Hematopoietic multipotent progenitor cell treated with erythropoietin and hydrocortisone succinate and interleukin-3 and kit ligand, for 17 days (in vitro differentiated cells): ENCODE results near the gene RNF214.
"Not testable (repeated sequence)": the region's sequence is repeated elsewhere in the genome, so short reads cannot be mapped to it uniquely, and the experiment has no call there.

Experiments used
- DNase-seq: peaks from one replicate; pipeline ENCODE4 v3.0.0-alpha.2; 2015; ENCODE audit warnings: low spot score

RNF214 gene

DNA sequence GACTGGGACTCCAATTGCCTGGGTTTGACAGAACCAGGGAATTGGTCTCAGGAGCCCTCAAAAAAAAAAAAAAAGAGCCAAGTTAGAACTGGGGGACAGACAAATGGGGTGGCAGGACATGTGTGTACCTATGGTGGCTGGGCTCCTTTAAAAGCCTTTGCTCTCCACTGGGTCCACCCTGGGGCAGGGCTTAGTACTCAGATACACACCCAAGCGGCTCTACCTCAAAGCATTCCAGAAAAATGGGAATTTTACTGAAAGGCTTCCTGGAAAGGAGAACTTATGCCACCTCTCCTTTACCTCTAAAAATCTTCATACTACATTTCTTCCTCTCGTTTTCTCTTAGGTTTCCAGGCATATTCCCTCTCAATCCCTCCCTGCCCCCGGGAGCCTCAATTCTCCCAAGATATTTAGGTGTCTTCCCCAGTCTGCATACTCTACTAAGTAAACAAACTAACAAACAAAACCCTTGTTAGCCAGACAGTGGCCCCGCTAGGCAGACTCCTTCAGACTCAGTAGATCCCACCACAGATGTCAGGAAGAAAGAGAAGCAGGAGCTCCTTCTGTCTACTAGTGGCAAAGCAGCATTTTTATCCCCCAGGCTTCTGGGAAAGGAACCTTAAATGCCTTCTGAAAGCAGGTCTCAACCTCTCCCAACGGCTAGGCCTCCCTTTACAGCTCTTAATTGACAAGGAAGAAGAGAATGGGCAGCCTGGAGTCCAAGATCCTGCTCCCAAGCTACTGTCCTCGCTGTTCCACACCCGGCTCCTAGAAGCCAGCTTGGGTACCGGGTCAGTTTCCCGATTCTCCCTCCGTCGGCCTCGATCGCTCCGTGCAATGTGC is 1.3 kb upstream of the RNF214 start:
- DNase-seq: peak; percentile 38

DNA sequence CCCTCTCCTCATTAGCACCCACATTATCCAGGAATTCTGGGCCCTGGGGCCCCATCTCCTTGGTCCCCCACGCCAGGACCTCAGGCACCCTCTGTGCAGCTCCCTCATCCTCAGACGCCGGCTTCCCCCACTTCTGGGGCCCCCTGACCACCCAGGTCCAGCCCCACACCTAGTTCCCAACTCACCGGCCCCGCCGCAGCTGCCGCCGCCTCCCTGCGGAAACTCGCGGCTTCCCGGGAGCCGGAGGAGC is 704 bp upstream of the RNF214 start, which contains the start of gene PCSK7:
TSS of gene PCSK7 (minus strand) at position 232 of the 250 bp plus-strand sequence. CDS start 2,229 bp downstream, outside the sequence.
- DNase-seq: no peak

DNA sequence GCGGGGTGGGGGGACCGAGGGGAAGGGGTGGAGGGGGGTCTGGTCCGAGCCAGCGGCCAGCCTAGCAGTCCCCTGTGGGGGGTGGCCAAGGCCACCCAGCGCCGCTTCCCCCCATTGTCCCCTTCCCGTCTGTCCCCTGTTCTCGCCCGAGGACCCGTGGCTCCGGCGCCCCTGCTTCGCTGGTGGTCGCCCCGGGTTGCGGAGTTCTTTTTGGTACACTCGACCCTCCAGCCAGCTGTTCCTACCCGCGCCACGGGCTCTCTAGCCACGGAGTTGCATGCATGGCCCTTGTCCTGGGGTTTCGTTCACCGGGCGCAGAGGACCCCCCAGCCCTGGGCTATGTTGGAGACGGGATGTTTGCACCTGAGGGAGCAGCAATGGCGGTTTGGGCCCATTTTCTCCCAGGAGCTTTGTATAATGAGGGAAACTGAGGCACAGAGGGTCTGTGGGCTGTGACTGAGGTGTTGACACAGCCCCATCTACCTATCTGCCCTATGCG is 489 bp downstream of the RNF214 start:
- no peak for DNase-seq

DNA sequence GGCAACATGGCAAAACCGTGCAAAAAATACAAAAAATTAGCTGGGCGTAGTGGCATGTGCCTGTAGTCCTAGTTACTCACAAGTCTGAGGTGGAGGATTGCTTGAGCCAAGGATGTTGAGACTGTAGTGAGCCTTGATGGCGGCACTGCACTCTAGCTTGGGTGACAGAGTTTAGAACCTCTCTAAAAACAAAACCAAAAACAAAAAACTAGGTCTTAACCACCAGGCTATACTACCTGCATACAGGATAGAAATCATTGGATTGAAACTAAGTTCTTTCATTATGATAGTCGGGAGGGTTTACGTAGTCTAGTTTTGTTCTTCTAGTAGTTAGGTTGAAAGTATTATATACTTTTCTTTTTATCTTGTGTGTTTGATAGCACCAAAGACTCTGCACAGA is 5.8 kb downstream of the RNF214 start:
- DNase-seq: no peak

DNA sequence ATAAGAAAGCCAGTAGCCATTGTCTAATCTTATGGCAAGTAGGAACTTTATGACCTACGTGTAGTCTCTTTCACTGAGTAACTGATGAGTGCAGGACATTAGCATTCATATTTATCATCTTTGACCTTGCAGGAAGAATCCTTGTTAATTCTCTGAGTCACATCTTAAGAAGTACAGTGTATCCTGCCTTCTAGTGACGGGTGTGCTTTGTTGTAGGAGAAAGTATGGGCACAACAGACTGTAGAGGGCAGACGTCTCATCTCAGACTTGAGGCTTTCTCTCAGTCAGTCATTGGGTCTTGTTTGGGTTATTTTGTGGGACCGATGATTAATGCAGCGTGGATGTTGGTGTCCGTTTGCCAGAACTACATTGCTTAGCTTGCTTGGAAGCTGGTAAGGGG is 6.8 kb downstream of the RNF214 start:
- DNase-seq: no peak

DNA sequence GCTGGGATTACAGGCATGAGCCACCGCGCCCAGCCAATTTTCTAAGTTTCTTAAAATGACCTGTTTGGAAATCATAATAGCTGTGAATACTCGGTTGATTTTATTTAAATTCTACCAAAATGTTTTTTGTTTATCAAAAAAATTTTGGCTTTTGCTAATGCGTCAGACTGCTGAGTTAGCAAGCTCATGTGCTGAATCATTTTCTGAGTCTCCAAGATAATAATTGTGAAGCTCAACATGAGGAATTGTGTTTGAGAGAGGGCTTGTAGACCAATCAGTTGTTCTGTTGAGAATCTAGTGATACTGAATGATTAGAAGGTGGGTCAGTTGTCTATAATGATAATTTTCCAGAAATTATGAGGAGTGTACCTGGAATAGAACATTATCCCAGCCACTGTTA is 15.9 kb downstream of the RNF214 start:
- DNase-seq: peak; percentile 60

DNA sequence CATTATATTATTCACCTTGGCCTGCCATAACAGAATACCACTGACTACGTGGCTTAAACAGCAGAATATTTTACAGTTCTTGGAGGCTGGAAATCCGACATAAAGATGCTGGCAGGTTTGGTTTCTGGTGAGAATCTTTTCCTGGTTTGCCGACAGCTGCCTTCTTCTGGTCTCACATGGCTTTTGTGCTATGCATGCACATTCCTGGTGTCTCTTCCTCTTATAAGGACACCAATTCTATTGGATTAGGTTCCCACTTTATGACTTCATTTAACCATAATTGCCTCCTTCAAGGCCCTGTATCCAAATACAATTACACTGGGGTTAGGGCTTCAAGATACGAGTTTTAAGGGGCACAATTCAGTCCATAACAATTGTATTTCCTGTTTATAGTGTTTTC is 17.1 kb downstream of the RNF214 start:
- DNase-seq: no peak

DNA sequence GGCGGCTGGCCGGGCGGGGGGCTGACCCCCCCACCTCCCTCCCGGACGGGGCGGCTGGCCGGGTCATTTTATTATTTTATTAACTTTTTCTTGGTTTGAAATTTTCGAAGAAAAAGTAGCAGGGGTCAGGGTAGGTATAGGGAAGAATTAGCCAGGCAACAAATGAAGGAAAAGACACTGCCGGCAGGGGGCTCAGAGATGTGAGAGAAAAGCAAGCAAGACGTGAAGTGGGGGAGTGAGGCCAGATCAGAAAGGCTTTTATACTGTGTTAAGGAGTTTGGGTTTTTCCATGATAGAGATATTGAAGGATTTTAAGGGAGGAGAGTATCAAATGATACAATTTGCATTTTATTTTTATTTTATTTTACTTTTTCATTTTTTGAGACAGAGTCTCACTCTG is 19.0 kb downstream of the RNF214 start:
- no peak for DNase-seq

DNA sequence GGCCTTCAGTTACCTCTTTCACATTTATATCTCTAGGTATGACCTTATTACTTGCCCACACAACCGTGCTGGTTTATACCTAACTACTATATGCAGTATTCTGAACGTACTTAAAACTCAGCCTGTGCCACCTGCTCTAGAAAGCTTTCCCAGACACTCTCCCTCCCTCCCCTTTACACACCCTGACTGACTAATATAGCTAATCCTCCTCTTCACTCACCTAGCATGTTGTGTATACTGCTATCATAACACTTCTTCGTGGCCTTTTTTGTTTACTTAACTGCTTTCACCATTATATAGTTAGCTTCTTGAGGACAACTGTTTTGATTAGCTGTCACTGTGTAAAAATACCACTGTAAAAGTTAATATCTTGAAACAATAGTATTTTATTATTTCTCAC is 23.5 kb downstream of the RNF214 start:
- DNase-seq: no peak

DNA sequence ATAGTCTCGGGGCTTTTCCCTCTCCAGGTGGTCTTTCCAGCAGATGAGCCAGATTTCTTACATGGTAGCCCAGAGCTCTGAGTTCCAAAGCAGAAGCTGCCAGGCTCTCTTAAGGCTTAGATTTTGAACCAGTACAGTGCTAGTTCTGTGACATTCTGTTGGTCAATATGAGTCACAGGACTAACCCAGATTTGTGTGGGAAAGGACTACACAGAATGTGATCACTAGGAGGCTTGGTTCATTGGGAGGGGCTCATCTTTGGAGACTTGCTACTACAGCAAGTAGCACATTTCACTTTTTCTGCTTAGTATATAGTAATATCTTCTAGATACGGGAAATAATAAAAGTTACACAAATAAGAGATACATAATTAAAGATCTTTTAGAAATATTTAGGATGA is 24.1 kb downstream of the RNF214 start:
- no peak for DNase-seq

DNA sequence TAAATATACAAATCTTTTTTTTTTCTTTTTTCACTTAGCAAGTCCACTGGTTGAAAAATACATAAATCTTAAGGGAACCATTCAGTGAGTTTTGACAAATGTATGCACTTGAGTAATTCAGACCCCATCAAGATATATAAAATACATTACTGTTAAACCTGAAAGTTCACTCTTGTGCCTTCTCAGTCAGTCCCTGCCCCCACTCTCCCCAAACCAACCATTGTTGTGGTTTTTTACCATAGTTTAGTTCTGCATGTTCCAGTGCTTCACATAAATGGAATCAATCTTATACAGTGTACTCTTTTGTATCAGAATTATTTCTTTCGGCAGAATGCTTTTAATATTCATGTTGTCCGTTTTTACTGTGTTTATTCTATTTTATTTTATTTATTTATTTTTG is 26.1 kb downstream of the RNF214 start:
- DNase-seq: no peak

DNA sequence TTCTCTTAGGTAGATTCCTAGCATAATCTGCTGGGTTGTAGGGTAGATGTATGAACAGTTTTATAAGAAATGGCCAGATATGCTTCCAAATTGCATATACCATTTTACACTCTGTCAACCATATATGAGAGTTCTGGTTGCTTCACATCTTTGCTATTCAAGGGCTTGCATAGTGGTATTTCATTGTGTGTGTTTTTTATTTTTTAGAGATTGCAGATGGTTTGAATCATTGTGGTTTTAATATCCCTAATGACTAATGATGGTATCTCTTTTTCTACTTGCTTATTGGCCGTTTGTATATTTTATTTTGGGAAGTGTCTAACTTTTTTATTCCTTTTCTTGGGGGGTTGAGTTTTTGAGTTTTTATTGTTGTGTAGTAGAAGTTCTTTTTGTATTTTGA is 26.9 kb downstream of the RNF214 start:
- no peak for DNase-seq

DNA sequence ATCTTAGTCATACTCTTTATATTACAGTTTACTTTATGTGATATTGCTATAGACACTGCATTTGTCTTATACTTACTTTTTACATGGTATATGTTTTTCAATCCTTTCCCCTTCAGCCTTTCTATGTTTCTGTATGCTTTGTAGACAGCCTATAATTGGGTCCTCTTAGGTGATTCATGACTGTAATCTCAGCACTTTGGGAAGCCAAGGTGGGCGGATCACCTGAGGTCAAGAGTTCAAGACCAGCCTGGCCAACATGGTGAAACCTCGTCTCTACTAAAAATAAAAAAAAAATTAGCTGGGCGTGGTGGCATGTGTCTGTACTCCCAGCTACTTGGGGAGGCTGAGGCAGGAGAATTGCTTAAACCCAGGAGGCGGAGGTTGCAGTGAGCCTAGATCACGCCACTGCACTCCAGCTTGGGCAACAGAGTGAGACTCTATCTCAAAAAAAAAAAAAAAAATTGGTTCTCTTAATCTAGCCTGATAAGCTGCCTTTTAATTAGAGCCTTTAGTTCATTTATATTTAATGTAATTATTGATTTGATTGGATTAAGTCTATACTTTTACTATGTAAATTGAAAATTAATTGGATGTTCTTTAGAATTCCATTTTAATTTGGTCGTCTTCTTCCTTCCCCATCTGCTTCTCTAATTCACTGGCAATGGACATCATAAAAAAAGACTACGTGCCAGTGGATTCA is 32.3 kb downstream of the RNF214 start:
- not testable (repeated sequence) for DNase-seq

DNA sequence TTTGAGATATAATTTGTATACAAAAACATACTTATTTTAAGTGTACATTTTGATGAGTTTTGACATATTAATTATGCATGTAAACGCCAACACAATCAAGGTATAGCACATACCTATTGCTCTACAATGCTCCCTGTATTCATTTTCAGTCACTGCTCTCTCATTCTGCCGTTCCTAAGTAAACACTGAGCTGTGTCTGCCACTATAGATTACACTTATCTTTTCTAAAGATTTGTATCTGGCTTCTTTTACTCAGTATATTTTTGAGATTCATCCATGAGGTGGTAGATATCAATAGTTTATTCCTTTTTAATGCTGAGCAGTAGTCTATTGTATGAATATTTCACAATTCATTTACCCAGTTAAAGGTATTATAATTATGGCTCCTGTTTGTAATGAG is 33.3 kb downstream of the RNF214 start:
- no peak for DNase-seq

DNA sequence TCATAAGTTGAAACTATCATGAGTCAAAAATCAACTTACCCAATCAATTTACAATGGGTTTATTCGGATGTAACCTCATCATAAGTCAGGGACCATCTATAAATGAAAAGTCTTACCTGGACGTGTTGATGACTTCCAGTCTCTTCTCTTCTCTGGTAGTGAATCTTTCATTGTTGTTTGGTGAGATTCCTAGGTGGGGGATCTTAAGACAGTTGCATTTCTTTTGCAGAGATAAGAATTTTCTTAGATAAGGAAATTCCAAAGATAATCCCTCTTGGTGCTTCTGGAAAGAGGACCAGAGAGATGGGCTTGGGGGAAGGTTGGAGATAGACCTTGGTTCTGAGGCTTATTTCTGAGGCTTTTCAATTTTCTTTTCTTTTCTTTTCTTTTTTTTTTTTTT is 37.4 kb downstream of the RNF214 start:
- no peak for DNase-seq

DNA sequence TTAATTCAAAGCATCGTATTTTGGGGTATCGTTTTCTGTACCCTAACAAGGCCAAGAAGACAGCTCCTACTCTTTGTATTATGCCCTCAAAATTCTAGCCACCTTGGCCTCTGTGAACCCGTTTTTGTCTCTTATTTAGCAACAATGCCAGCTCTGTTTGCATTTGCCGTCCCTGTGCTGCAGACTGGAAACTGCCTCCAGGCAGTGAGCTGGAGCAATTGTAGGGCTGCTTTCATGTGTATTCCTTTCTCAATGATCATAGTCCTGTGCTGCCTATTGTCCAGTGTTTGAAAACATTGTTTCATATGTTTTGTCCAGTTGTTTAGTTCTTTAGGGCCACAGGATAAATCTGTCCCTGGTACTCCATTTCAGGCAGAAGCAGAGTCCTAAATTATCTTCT is 38.7 kb downstream of the RNF214 start:
- DNase-seq: no peak

DNA sequence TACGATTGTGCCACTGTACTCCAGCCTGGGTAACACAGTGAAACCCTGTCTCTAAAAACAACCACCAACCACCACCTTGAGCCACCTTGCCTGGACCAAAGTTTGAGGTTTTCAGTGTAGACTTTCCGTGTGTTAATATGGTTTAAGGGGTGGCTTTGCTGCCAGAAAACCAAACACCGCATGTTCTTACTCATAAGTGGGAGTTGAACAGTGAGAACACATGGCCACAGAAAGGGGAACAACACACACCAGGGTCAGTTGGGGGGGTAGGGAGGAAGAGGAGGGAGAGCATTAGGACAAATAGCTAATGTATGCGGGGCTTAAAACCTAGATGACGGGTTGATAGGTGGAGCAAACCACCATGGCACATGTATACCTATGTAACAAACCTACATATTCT is 39.7 kb downstream of the RNF214 start:
- DNase-seq: not testable (repeated sequence)

DNA sequence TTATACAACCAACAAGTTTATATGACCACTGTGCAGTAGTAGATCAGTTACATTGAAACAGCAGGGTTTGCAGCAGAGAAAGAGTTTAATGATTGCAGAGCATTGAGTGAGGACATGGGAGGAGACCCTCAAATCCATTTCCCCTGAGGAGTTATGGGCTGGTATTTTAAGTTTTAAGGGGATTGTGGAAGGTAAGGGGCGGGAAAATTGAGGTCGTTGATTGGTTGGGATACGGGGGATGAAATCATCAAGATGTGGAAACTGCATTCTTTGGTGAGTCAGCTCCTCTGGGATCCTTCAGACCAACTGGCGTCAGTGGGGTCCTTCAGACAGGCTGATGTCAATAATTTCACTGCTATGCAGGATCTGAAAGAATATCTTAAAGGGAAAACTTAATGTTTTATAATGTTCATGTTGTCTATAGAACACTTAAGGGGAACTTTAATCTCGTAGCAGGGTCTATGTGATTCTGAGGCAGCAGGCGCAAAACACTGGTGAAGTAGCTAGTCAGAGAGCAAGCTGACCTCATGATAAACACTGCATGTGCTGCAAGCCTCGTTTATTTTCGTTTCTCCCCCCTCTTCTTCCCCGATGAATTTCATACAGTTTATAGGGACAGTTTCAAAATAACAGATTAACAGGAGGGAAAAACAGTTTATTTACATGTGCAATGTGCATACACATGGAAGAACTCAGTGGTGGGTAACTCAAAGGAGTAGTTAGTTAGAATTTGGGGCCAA is 41.2 kb downstream of the RNF214 start:
- no peak for DNase-seq

DNA sequence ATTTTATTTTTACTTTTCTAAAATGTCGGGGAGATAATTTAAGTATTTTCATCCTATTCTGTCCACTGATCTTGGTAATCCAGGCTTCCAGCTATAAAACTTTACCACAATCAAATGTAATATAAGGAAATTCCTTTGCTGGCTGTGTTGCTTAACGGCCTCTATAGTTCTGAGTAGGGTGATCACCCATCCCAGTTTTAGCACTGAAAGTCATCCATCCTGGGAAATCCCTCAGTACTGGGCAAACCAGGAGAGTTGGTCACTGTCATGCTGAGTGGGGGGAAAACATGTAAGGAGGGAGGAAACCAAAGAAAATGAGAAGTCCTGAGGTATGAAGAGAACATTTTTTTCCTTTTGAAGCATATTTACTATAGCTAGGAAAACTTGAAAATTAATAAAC is 45.9 kb downstream of the RNF214 start:
- no peak for DNase-seq

DNA sequence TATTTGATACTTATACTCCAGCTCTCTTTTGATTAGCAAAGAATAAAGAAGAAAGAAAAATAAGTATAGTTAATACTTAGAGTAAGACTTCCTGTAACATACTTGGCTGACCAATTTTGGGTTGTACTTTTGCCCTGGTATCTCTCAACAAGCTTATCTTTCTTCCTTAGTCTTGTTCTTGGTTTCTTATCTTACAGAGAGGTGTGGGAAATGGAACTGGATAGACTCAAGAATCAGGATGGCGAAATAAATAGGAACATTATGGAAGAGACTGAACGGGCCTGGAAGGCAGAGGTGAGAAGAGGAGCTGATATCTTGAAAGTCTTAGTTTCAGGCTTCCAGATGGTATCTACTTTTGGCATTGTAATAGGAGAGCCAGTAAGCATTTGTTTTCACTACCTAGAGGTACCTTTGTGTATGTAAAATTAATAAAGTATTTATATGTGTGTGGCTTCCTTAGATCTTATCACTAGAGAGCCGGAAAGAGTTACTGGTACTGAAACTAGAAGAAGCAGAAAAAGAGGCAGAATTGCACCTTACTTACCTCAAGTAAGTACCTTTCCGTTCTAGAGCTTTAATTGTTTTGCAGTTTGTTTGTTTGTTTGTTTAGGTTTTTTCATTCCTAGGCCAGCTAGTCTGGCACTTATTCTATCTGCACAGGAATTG is 47.4 kb downstream of the RNF214 start:
- no peak for DNase-seq

DNA sequence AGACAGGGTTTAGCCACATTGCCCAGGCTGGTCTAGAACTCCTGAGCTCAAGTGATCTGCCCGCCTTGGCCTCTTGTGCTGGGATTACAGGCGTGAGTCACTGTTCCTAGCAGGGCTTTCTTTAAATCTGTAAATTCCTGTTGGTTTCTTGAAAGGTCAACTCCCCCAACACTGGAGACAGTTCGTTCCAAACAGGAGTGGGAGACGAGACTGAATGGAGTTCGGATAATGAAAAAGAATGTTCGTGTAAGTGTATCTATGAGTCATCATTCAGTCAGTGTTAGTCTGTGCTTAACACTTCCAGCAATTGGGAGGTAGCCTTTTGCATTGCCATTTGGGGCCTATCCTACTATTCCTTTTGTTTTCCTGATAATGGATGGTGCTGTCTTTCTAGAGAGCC is 48.7 kb downstream of the RNF214 start:
- DNase-seq: no peak

DNA sequence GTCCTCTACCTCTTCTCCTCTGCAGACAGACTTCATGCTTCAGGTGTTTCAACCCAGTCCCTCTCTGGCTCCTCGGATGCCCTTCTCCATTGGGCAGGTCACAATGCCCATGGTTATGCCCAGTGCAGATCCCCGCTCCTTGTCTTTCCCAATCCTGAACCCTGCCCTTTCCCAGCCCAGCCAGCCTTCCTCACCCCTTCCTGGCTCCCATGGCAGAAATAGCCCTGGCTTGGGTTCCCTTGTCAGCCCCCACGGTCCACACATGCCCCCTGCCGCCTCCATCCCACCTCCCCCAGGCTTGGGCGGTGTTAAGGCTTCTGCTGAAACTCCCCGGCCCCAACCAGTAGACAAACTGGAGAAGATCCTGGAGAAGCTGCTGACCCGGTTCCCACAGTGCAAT is 49.4 kb downstream of the RNF214 start:
- no peak for DNase-seq
